Chondrocyte (in vitro differentiated cells): Measurements from ENCODE around the gene HES1. TPM values are rescaled to one million over a fixed set of nuclear protein-coding genes. Genes with fewer than 3 reads are reported as not detected.

Experiments
- DNase-seq: peaks from one replicate; pipeline ENCODE4 v3.0.0; 2021; ENCODE audit warnings: mixed read lengths, low spot score
- H3K27ac Mint-ChIP-seq: one replicate; pipeline ENCODE4 v1.8.0; 2021; ENCODE audit warnings: mild to moderate bottlenecking, moderate library complexity, mixed read lengths; ENCODE audit not compliant: unreplicated experiment
- H3K27me3 Mint-ChIP-seq: 2 replicates; pipeline ENCODE4 v1.8.0; 2021; ENCODE audit warnings: low read depth, mixed read lengths
- H3K36me3 Mint-ChIP-seq: 2 replicates; pipeline ENCODE4 v1.8.0; 2021; ENCODE audit warnings: low read depth, mixed read lengths
- H3K4me1 Mint-ChIP-seq: 2 replicates; pipeline ENCODE4 v1.8.0; 2021; ENCODE audit warnings: low read depth, mild to moderate bottlenecking, mixed read lengths
- H3K4me3 Mint-ChIP-seq: one replicate; pipeline ENCODE4 v1.8.0; 2021; ENCODE audit warnings: mild to moderate bottlenecking, moderate library complexity, mixed read lengths; ENCODE audit not compliant: unreplicated experiment
- H3K9me3 Mint-ChIP-seq: 2 replicates; pipeline ENCODE4 v1.8.0; 2021; ENCODE audit warnings: low read depth, mixed read lengths
- CTCF ChIP-seq: fragments of 200-600 bp; sonication (generic); IDR thresholded peaks from 2 replicates; pipeline ENCODE4 v1.5.0; 2021; ENCODE audit warnings: antibody characterized with exemption, mild to moderate bottlenecking, moderate library complexity
- total RNA-seq: library from RNA; stranded (reverse); gene quantifications from 3 replicates; pipeline ENCODE4 v1.2.1, GENCODE V29; 2021

The HES1 gene
- total RNA-seq, 1 donor from 2014 or later, result 31.2 TPM

GRCh38 chr3:194110483-194110882 is 25.5 kb upstream of the HES1 start:
- DNase-seq, result no peak
- Mint-ChIP-seq H3K4me3 (no peak overlapping the region), H3K36me3 (peaks cover 3% of the 10 kb centered on the region), H3K27me3 (peaks cover 59% of the 10 kb centered on the region), H3K27ac (no peak overlapping the region), H3K4me1 (peaks cover 7% of the 10 kb centered on the region), H3K9me3 (no peaks in the 10 kb centered on the region)
- no peak for TF ChIP-seq CTCF

- no peak overlapping the region for H3K27ac Mint-ChIP-seq
These were observed 24.6 kb upstream of the HES1 start for GRCh38 chr3:194111336-194111735.

GRCh38 chr3:194112120-194113106 is 23.5 kb upstream of the HES1 start:
- H3K27ac Mint-ChIP-seq, result no peak overlapping the region
- DNase-seq, result no peak
- H3K4me1 Mint-ChIP-seq, result peaks cover 7% of the 10 kb centered on the region
- H3K27me3 Mint-ChIP-seq, result peaks cover 54% of the 10 kb centered on the region
- no peaks in the 10 kb centered on the region for H3K9me3 Mint-ChIP-seq
- no peak overlapping the region for H3K4me3 Mint-ChIP-seq
- H3K36me3 Mint-ChIP-seq, result no peaks in the 10 kb centered on the region
- no peak for TF ChIP-seq CTCF

More at GRCh38 chr3:194111336-194111735, 24.6 kb upstream of the HES1 start:
- no peak overlapping the region for H3K4me3 Mint-ChIP-seq
- no peaks in the 10 kb centered on the region for H3K36me3 Mint-ChIP-seq
- no peaks in the 10 kb centered on the region for H3K9me3 Mint-ChIP-seq
- peaks cover 7% of the 10 kb centered on the region for H3K4me1 Mint-ChIP-seq
- no peak for DNase-seq
- no peak for TF ChIP-seq CTCF
- peaks cover 52% of the 10 kb centered on the region for H3K27me3 Mint-ChIP-seq

GRCh38 chr3:194114123-194114522 is 21.8 kb upstream of the HES1 start:
- Mint-ChIP-seq H3K9me3 (no peaks in the 10 kb centered on the region), H3K4me3 (no peak overlapping the region), H3K36me3 (no peaks in the 10 kb centered on the region), H3K27ac (no peak overlapping the region), H3K4me1 (peaks cover 7% of the 10 kb centered on the region), H3K27me3 (peaks cover 58% of the 10 kb centered on the region)
- no peak for DNase-seq
- no peak for TF ChIP-seq CTCF

- Mint-ChIP-seq H3K4me3 (no peak overlapping the region), H3K36me3 (peaks cover 2% of the 10 kb centered on the region), H3K4me1 (peaks cover 7% of the 10 kb centered on the region), H3K9me3 (no peaks in the 10 kb centered on the region), H3K27me3 (peaks cover 67% of the 10 kb centered on the region), H3K27ac (no peak overlapping the region)
- TF ChIP-seq CTCF, result no peak
- DNase-seq, result no peak
These were observed 18.7 kb upstream of the HES1 start for GRCh38 chr3:194117104-194117845.
